GM12891 (cell line): ENCODE measurements around the gene SARS1.

ENCODE experiments used
- POLR2A ChIP-seq: IDR thresholded peaks from 2 replicates; pipeline ENCODE4 v1.6.1; 2011; ENCODE audit warnings: low read depth, low read length, control low read depth
- POLR2AphosphoS5 ChIP-seq: IDR thresholded peaks from 2 replicates; pipeline ENCODE4 v1.6.1; 2011; ENCODE audit warnings: low read depth, low read length, control low read depth
- TAF1 ChIP-seq: IDR thresholded peaks from 2 replicates; pipeline ENCODE4 v1.6.1; 2011; ENCODE audit warnings: low read depth, low read length, control low read depth

DNA sequence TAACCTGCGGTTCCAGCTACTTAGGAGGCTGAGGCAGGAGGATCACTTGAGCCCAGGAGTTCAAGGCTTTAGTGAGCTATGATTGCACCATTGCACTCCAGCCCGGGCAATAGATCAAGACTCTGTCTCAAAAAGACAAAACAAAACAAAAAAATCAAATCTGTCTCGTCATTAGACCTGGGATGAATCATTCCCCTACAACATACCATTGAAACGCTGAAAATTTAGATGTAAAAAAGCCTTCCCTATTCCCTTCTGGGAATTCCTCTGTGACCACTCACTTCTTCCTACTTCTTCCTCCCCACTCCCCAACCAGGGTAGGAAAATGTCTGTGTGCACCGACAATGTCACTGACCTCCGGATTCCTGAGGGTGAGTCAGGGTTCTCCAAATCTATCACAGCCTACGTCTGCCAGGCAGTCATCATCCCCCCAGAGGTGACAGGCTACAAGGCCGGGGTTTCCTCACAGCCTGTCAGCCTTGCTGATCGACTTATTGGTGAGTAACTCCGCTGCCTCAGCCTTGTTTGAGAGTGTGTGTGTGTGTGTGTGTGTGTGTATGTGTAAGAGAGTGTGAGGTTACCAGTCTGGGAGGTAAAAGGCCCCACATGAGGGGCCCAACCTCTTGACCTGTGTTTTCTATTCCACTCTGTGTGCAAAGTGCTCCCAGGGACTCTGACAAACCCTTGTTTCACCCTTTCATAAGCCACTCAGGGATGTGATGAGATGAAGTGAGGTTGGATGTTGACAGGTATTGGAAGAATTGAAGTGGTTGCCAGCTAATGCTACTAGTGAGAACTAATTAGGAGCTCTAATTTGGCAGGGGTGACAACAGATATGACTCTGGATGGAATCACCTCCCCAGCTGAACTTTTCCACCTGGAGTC is 16.3 kb upstream of the SARS1 start:
- TF ChIP-seq TAF1 (no peak), POLR2A (no peak), POLR2AphosphoS5 (no peak)
